HepG2 (cell line): ENCODE data around the gene DRAP1. TPM values are rescaled to one million over a fixed set of nuclear protein-coding genes. Genes with fewer than 3 reads are reported as not detected.

Source experiments
- ATAC-seq: fragments of 200-7000 bp; cut with Tn5 transposase; 3 replicates; pipeline ENCODE4 v1.9.1; 2020; ENCODE audit warnings: mild to moderate bottlenecking, moderate library complexity
- BruUV-seq: library from RNA; stranded (reverse); fragments of 400-500 nt; replicated peaks from 2 replicates; lab custom pipeline; 2021; lab: Mats Ljungman, UMichigan
- CTCF ChIA-PET: fragments of 300-600 bp; formaldehyde crosslinking; extraction: SDS; loops from one replicate; lab custom pipeline; 2021; ENCODE audit warnings: low total read pairs, inconsistent platforms, low intra/inter-chr PET ratio; lab: Yijun Ruan, JAX
- POLR2A ChIA-PET: fragments of 350-600 bp; sonication (Branson Sonifier 250); formaldehyde crosslinking; loops from one replicate; lab custom pipeline; 2020; ENCODE audit warnings: antibody characterized with exemption, inconsistent platforms; lab: Yijun Ruan, JAX
- DNase-seq: peaks from one replicate; pipeline ENCODE4 v3.0.0-alpha.2; 2015; ENCODE audit warnings: low spot score
- FAIRE-seq: peaks from 3 replicates; lab custom pipeline; 2011; peaks lifted over from hg19 to GRCh38; lab: Jason Lieb, UNC
- H2AFZ ChIP-seq: one replicate; pipeline ENCODE4 v1.6.1; 2011; ENCODE audit warnings: low read length, inconsistent platforms
- H3K27ac ChIP-seq: fragments of 300-600 bp; 3 replicates; pipeline ENCODE4 v1.8.0; 2011; ENCODE audit warnings: mixed run types, mild to moderate bottlenecking, mixed read lengths, low read length, inconsistent platforms; ENCODE audit not compliant: insufficient read depth; ENCODE audit errors: extremely low read length
- H3K27me3 ChIP-seq, 2 experiments: fragments of 200-600 bp in 1 of 2; 2 replicates in 1 of 2; 3 replicates in 1 of 2; pipeline versions ENCODE4 v1.6.0 to v1.8.0; 2011; ENCODE audit warnings: low read length in 2 of 2, mild to moderate bottlenecking in 2 of 2, moderate library complexity in 2 of 2, inconsistent platforms in 1 of 2; ENCODE audit not compliant: insufficient read depth in 2 of 2, control insufficient read depth in 1 of 2
- H3K36me3 ChIP-seq, 2 experiments: fragments of 200-600 bp in 1 of 2; replicated peaks in 1 of 2; 2 replicates in 1 of 2; 3 replicates in 1 of 2; pipeline versions ENCODE4 v1.5.1 to v1.8.0; 2011; ENCODE audit warnings: low read length in 2 of 2, inconsistent platforms in 1 of 2; ENCODE audit not compliant: insufficient read depth in 2 of 2, control insufficient read depth in 1 of 2
- H3K4me1 ChIP-seq: 2 replicates; pipeline ENCODE4 v1.5.1; 2012; ENCODE audit warnings: low read length, inconsistent platforms; ENCODE audit not compliant: insufficient read depth
- H3K4me2 ChIP-seq: 2 replicates; pipeline ENCODE4 v1.6.0; 2011; ENCODE audit warnings: low read depth, low read length, inconsistent platforms
- H3K4me3 ChIP-seq, 3 experiments: fragments of 200-600 bp in 1 of 3; sonication (generic), shearing (Covaris generic) in 1 of 3; replicated peaks in 1 of 3; 2 replicates each; pipeline ENCODE4 v1.5.1; 2011 to 2016; ENCODE audit warnings: low read length in 3 of 3, inconsistent platforms in 2 of 3, low read depth in 2 of 3, mild to moderate bottlenecking in 2 of 3, control low read depth in 1 of 3, mixed read lengths in 1 of 3; ENCODE audit not compliant: insufficient read depth in 1 of 3
- H3K79me2 ChIP-seq: one replicate; pipeline ENCODE4 v1.6.1; 2011; ENCODE audit warnings: low read length, inconsistent platforms; ENCODE audit not compliant: insufficient read depth
- H3K9ac ChIP-seq: 2 replicates; pipeline ENCODE4 v1.6.0; 2011; ENCODE audit warnings: mild to moderate bottlenecking, low read depth, low read length, inconsistent platforms; ENCODE audit not compliant: insufficient read depth
- H3K9me3 ChIP-seq: 2 replicates; pipeline ENCODE4 v1.5.1; 2012; ENCODE audit warnings: mild to moderate bottlenecking, low read length
- H4K20me1 ChIP-seq: 2 replicates; pipeline ENCODE4 v1.6.0; 2011; ENCODE audit warnings: inconsistent platforms, mild to moderate bottlenecking, low read length, moderate library complexity; ENCODE audit not compliant: insufficient read depth
- KLF12 ChIP-seq: sonication (generic); formaldehyde crosslinking; IDR thresholded peaks from 2 replicates; pipeline ENCODE4 v1.4.0; 2020; ENCODE audit warnings: missing genetic modification reagents, borderline replicate concordance
- NR2F1 ChIP-seq, 2 experiments: fragments of 450-650 bp in 1 of 2; formaldehyde crosslinking in 1 of 2; IDR thresholded peaks; 2 replicates each; pipeline versions ENCODE4 v1.5.0 to v1.6.1; 2016 to 2020; ENCODE audit warnings: mild to moderate bottlenecking in 1 of 2, missing compliant biosample characterization in 1 of 2, missing genetic modification reagents in 1 of 2, moderate library complexity in 1 of 2
- POLR2AphosphoS5 ChIP-seq: IDR thresholded peaks from 2 replicates; pipeline ENCODE4 v1.6.1; 2012; ENCODE audit warnings: low read depth, low read length
- ZNF253 ChIP-seq: sonication (generic); formaldehyde crosslinking; IDR thresholded peaks from 2 replicates; pipeline ENCODE4 v1.8.0; 2022; ENCODE audit warnings: mild to moderate bottlenecking, missing genetic modification reagents, borderline replicate concordance
- ZNF263 ChIP-seq: sonication (generic); formaldehyde crosslinking; IDR thresholded peaks from 2 replicates; pipeline ENCODE4 v1.4.0; 2020; ENCODE audit warnings: missing genetic modification reagents
- WGBS: methylation state at CpG from one replicate; pipeline ENCODE4 v1.1.6; 2017; ENCODE audit warnings: low lambda C conversion rate; 5-methylcytosine and 5-hydroxymethylcytosine counted together
- in situ Hi-C: cut with HindIII; loops from 2 replicates; pipeline ENCODE4 v1.10.0; 2017; ENCODE audit warnings: low pct_unique_long_range_greater_than_20kb; ENCODE audit not compliant: extremely low pct_ligation_motif_present
- intact Hi-C: fragments of 100-400 bp; cut with micrococcal nuclease; formaldehyde crosslinking; loops from one replicate; pipeline ENCODE4 v1.10.0; 2022; ENCODE audit not compliant: unreplicated experiment
- polyA plus RNA-seq, 8 experiments: library from polyadenylated mRNA; depleted of rRNA in 3 of 8; stranded (reverse) in 7 of 8; unstranded in 1 of 8; fragments of >200 nt; fragmentation: Illumina TruSeq in 4 of 8; extraction: Trizol in 4 of 8; gene quantifications; 2 replicates each; pipeline versions ENCODE4 v1.2.1 to v1.2.3, GENCODE V29; 2011 to 2016; ENCODE audit warnings: low read depth in 4 of 8, missing spikeins in 1 of 8, mixed read lengths in 1 of 8; ENCODE audit not compliant: insufficient read depth in 1 of 8
- total RNA-seq, 5 experiments: library from RNA; depleted of rRNA; stranded (reverse); fragments of >200 nt; fragmentation: Illumina TruSeq; extraction: Trizol; gene quantifications; 2 replicates each; pipeline ENCODE4 v1.2.3, GENCODE V29; 2016; ENCODE audit warnings: low read depth in 1 of 5
- TF ChIP-seq, protein P1 (sequence below): sonication (generic); formaldehyde crosslinking; IDR thresholded peaks from 2 replicates; pipeline ENCODE4 v1.5.1; 2020; ENCODE audit warnings: mild to moderate bottlenecking, moderate library complexity, missing genetic modification reagents
- TF ChIP-seq, protein P2 (sequence below): sonication (generic); formaldehyde crosslinking; IDR thresholded peaks from 2 replicates; pipeline ENCODE4 v1.5.0; 2020; ENCODE audit warnings: missing genetic modification reagents

Gene DRAP1
- total and polyA plus RNA-seq, 2 of the 13 experiments (the other 11 are each of a cell fraction or from before 2014, with no cell fraction given), result 46.8 to 52.3 TPM

DNA sequence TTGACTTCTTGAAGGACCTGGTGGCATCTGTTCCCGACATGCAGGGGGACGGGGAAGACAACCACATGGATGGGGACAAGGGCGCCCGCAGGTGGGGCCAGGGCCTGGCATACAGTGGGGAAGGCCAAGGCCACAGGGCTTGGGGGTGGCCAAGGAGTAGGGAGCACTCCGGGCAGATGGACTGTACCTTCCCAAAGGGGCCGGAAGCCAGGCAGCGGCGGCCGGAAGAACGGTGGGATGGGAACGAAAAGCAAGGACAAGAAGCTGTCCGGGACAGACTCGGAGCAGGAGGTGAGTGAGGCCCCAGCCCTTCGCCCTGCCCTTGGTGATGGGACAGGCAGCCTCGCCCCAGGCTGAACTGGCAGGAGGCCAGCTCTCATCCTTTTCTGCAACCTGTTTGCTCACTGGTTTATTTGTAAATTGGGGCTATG is 1.2 kb downstream of the DRAP1 start:
- Histone ChIP-seq H4K20me1 (no peaks in the 10 kb centered on the region), H3K79me2 (peaks cover 11% of the 10 kb centered on the region), H3K4me3 (peak overlapping the region; percentile 76 to 80 (median 79)), H3K9me3 (no peaks in the 10 kb centered on the region), H3K36me3 (no peaks in the 10 kb centered on the region; a peak in 1 of 5 replicates), H3K4me1 (peaks cover 40% of the 10 kb centered on the region), H3K9ac (peak overlapping the region; percentile 68), H3K27me3 (no peaks in the 10 kb centered on the region), H2AFZ (no peak overlapping the region), H3K27ac (no peak overlapping the region), H3K4me2 (peak overlapping the region; percentile 93)
- ATAC-seq (no peak), DNase-seq (no peak), FAIRE-seq (no peak)
- intact Hi-C loops, result no loop called here
- in situ Hi-C loops, result no loop called here
- BruUV-seq, result no TSS peak
- 73% methylated on average over 15 of the region's 15 CpGs for WGBS
- no peak for TF ChIP-seq POLR2AphosphoS5
- TF ChIP-seq, protein P1, sequence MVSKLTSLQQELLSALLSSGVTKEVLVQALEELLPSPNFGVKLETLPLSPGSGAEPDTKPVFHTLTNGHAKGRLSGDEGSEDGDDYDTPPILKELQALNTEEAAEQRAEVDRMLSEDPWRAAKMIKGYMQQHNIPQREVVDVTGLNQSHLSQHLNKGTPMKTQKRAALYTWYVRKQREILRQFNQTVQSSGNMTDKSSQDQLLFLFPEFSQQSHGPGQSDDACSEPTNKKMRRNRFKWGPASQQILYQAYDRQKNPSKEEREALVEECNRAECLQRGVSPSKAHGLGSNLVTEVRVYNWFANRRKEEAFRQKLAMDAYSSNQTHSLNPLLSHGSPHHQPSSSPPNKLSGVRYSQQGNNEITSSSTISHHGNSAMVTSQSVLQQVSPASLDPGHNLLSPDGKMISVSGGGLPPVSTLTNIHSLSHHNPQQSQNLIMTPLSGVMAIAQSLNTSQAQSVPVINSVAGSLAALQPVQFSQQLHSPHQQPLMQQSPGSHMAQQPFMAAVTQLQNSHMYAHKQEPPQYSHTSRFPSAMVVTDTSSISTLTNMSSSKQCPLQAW (CRISPR knock-in tag), result 0 out of 2 replicates have a peak, but pooled peaks have one; percentile 10
- TF ChIP-seq ZNF263 (CRISPR knock-in tag), result 0 out of 2 replicates have a peak, but pooled peaks have one; percentile 12
- no peak for TF ChIP-seq KLF12
- TF ChIP-seq ZNF253 (CRISPR knock-in tag), result 0 out of 2 replicates have a peak, but pooled peaks have one; percentile 69
- no peak for TF ChIP-seq NR2F1 (CRISPR knock-in tag; IDR thresholded peaks at IDR 0.05)
- TF ChIP-seq, protein P2, sequence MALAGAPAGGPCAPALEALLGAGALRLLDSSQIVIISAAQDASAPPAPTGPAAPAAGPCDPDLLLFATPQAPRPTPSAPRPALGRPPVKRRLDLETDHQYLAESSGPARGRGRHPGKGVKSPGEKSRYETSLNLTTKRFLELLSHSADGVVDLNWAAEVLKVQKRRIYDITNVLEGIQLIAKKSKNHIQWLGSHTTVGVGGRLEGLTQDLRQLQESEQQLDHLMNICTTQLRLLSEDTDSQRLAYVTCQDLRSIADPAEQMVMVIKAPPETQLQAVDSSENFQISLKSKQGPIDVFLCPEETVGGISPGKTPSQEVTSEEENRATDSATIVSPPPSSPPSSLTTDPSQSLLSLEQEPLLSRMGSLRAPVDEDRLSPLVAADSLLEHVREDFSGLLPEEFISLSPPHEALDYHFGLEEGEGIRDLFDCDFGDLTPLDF (CRISPR knock-in tag), result no peak
- ChIA-PET CTCF (no interaction called here), POLR2A (interaction anchor here (1.4 kb wide), 1 partner anchor 30 kb away, joined by 4 read pairs; the partner anchor contains the start of gene CCDC85B)
